ENCODE results near the gene NR4A2.

DNA sequence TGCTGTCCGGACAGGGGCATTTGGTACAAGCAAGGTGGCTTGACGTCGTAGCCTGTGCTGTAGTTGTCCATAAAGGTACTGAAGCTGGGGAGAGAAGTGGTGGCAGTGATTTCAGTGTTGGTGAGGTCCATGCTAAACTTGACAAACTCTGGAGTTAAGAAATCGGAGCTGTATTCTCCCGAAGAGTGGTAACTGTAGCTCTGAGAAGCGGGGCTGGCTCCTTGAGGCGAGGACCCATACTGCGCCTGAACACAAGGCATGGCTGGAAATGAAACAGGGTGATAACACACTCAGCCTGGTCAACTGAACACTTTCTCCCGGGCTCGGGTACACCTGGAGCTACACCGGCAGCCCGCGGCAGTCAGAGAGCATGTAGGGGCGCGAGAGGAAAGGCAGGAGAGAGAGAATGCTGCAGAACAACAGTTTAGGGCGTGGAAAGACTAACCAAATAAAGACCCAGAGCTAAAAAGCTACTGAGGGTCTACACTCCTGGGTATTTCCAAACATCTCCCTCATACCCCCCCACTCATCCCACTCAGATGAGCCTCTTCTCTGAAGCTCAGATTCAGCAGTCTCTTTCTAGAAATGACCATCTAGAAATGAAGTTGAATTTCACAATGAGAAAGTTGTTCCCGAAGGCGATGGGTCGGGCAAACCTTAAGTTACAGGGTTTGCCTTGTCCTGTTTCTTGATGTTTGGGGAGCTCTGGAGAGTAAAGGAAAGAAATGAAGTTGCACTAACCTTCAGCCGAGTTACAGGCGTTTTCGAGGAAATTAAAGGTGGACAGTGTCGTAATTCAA lies 2.4 kb downstream of the NR4A2 start:
- TF ChIP-seq, protein P1, sequence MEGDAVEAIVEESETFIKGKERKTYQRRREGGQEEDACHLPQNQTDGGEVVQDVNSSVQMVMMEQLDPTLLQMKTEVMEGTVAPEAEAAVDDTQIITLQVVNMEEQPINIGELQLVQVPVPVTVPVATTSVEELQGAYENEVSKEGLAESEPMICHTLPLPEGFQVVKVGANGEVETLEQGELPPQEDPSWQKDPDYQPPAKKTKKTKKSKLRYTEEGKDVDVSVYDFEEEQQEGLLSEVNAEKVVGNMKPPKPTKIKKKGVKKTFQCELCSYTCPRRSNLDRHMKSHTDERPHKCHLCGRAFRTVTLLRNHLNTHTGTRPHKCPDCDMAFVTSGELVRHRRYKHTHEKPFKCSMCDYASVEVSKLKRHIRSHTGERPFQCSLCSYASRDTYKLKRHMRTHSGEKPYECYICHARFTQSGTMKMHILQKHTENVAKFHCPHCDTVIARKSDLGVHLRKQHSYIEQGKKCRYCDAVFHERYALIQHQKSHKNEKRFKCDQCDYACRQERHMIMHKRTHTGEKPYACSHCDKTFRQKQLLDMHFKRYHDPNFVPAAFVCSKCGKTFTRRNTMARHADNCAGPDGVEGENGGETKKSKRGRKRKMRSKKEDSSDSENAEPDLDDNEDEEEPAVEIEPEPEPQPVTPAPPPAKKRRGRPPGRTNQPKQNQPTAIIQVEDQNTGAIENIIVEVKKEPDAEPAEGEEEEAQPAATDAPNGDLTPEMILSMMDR (optimal IDR thresholded peaks at IDR 0.05 in 1 of 3, IDR thresholded peaks at IDR 0.05 in 1 of 3, conservative IDR thresholded peaks at IDR 0.05 in 1 of 3; ENCODE audit: extremely low read depth in 1 of 3, insufficient read depth in 2 of 3, low read length in 3 of 3) = no peak
- TF ChIP-seq EZH2 (IDR thresholded peaks at IDR 0.05; ENCODE audit: low read length) = no peak

Data from keratinocyte (primary cell).